ENCODE measurements around the gene NUP43.

The NUP43 gene

DNA sequence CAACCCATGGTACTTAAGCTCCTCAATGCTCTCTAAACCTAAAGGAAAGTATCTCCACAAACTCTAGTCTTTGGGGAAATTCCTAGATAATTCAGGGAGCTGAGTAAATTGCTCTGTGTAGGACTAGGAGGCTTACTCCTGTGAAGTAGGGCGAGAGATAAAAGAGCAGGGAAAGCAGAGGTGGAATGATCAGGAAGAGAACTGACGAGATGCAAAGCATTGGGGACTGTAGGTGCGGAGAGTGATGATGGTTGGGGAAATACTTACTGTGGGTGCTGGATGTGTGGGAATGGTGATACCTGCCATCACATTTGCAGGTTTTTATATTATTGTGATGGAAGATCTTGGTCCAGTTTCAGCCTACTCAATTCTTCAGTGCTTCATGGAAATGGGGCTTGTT is 26.8 kb downstream of the NUP43 start:
- H2AFZ ChIP-seq (ENCODE audit: low read depth) = no peak overlapping the region
- no peak overlapping the region for H3K4me2 ChIP-seq
- no peak overlapping the region for H3K27ac ChIP-seq
- no peak overlapping the region for H3K9ac ChIP-seq
- TF ChIP-seq, protein P1, sequence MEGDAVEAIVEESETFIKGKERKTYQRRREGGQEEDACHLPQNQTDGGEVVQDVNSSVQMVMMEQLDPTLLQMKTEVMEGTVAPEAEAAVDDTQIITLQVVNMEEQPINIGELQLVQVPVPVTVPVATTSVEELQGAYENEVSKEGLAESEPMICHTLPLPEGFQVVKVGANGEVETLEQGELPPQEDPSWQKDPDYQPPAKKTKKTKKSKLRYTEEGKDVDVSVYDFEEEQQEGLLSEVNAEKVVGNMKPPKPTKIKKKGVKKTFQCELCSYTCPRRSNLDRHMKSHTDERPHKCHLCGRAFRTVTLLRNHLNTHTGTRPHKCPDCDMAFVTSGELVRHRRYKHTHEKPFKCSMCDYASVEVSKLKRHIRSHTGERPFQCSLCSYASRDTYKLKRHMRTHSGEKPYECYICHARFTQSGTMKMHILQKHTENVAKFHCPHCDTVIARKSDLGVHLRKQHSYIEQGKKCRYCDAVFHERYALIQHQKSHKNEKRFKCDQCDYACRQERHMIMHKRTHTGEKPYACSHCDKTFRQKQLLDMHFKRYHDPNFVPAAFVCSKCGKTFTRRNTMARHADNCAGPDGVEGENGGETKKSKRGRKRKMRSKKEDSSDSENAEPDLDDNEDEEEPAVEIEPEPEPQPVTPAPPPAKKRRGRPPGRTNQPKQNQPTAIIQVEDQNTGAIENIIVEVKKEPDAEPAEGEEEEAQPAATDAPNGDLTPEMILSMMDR (conservative IDR thresholded peaks at IDR 0.05; ENCODE audit: low read depth, low read length) = no peak
- H3K27me3 ChIP-seq (ENCODE audit: insufficient read depth, low read depth) = no peaks in the 10 kb centered on the region
- H3K36me3 ChIP-seq (ENCODE audit: insufficient read depth) = no peaks in the 10 kb centered on the region
- peaks cover 32% of the 10 kb centered on the region for H3K79me2 ChIP-seq (ENCODE audit: insufficient read depth, low read depth)
- H3K4me1 ChIP-seq (ENCODE audit: low read depth, poor library complexity, severe bottlenecking) = peaks cover 22% of the 10 kb centered on the region
- peaks cover 7% of the 10 kb centered on the region; the same call in 1 of the 2 replicates for H4K20me1 ChIP-seq (ENCODE audit: insufficient read depth)
- H3K4me3 ChIP-seq (IDR thresholded peaks at IDR 0.05; ENCODE audit: insufficient read depth, low read depth, low read length) = no peak overlapping the region

DNA sequence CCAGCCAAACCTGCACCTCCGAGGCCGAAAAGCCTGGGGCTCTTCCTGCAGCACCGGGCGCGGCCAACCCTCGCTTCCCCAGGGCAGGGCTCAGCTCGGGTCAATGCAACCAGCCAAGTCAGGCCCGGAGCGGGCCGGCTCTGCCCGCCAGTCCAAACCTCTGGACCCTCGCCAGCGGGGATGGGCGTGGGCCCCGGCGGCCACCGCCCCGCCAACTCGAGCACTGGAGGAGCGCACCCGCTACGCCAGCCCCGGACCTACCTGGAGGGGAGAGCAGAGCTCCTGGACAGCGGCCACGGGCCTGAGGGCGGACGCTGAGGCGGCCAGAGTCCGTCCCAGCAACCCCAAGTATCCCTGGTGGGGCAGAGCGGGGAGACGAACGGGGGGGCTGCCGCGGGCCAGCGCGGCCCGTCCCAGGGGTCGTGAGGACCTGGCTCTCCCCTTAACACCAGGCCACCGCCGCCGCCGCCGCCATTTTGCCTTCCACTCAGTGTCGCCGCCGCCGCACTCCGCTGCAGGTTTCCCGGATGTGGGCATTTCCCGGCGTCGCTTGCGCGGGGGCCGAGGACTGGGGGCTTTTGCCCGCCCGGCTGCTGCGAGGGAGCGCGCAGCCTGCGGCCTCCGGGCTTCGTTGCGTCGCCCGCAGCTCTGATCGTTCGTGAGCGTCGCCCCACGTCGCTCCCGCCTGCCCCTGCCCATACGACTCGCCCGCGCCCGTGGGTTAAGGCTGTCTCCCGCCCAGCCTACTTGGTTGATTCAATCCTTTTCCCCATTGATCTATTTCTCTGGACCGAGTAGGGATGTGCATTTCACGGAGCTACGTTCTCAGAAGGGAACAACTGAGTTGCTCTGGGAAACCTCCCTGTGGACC is 28.5 kb downstream of the NUP43 start, which contains the start of gene LATS1:
Gene LATS1, minus strand, starts transcription at position 514 of the 871 bp plus-strand sequence. CDS start 15,975 bp downstream, outside the sequence.
- Histone ChIP-seq H3K79me2 (ENCODE audit: insufficient read depth, low read depth) (peaks cover 49% of the 10 kb centered on the region), H3K27me3 (ENCODE audit: insufficient read depth, low read depth) (no peaks in the 10 kb centered on the region), H3K36me3 (ENCODE audit: insufficient read depth) (no peaks in the 10 kb centered on the region), H3K4me3 (IDR thresholded peaks at IDR 0.05; ENCODE audit: insufficient read depth, low read depth, low read length) (no peak within 1 kb of the TSS), H4K20me1 (ENCODE audit: insufficient read depth) (peaks cover 7% of the 10 kb centered on the region; the same call in 1 of the 2 replicates), H3K4me1 (ENCODE audit: low read depth, poor library complexity, severe bottlenecking) (peaks cover 22% of the 10 kb centered on the region), H3K4me2 (peak within 1 kb of the TSS; percentile 92), H2AFZ (ENCODE audit: low read depth) (peak within 1 kb of the TSS; percentile 76), H3K9ac (peak within 1 kb of the TSS; percentile 98), H3K27ac (peak within 1 kb of the TSS; percentile 96)
- TF ChIP-seq, protein P1 (conservative IDR thresholded peaks at IDR 0.05; ENCODE audit: low read depth, low read length) = no peak

DNA sequence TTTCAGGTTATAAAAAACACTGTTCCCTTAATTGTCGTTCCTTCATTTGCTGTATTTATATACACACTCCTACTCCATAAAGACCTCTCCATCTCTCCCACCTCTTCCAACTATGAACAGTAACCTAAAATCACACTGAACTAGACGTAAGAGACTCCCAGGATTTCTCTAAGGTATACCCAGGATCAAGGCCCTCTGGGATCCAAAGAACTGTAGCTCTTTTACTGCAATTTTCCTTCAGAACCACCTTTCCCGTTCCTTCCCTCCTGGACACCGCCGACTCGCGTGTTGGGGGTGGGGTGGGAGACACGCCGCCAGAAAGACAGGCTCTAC is 29.1 kb downstream of the NUP43 start:
- Histone ChIP-seq H2AFZ (ENCODE audit: low read depth) (peak overlapping the region; percentile 76), H3K4me1 (ENCODE audit: low read depth, poor library complexity, severe bottlenecking) (peaks cover 22% of the 10 kb centered on the region), H3K4me3 (IDR thresholded peaks at IDR 0.05; ENCODE audit: insufficient read depth, low read depth, low read length) (no peak overlapping the region), H3K27me3 (ENCODE audit: insufficient read depth, low read depth) (no peaks in the 10 kb centered on the region), H3K4me2 (peak overlapping the region; percentile 92), H3K9ac (peak overlapping the region; percentile 98), H3K27ac (peak overlapping the region; percentile 96), H4K20me1 (ENCODE audit: insufficient read depth) (peaks cover 7% of the 10 kb centered on the region; the same call in 1 of the 2 replicates), H3K79me2 (ENCODE audit: insufficient read depth, low read depth) (peaks cover 55% of the 10 kb centered on the region), H3K36me3 (ENCODE audit: insufficient read depth) (no peaks in the 10 kb centered on the region)
- TF ChIP-seq, protein P1 (conservative IDR thresholded peaks at IDR 0.05; ENCODE audit: low read depth, low read length) = no peak

DNA sequence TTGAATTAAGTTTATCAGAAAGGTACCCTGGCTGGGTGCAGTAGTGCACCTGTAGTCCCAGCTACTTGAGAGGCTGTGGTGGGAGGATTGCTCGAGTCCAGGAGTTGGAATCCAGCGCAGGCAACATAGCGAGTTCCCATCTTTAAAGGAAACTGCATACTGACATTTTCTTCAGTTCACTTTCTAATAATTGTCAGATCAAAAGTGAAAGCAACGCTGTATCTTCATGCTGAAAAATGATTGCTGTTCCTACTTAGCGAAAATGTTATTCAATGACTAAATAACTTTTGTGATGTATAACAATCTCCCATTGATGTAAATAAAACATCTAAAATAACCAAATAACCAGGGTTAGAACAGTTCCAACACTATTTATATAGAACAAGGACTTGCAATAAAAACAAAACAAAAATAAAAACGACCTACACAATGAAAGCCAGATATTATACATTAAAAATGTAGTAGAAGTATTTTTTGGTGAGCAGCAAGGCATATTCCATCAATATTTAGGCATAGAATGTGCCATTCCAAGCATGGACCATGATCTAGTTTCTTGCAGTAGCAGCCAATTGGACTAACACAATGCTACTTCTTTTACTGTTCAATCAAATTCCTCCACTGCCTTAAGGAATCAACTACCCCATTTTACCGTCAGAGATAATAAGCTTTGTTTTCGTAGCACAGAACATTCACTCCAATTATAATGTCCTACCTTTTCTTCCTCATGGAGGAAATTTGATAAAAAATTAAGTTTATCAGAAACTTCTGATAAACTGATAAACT is 30.0 kb downstream of the NUP43 start:
- Histone ChIP-seq H3K36me3 (ENCODE audit: insufficient read depth) (no peaks in the 10 kb centered on the region), H4K20me1 (ENCODE audit: insufficient read depth) (peaks cover 7% of the 10 kb centered on the region; the same call in 1 of the 2 replicates), H3K9ac (peak overlapping the region; percentile 98; the same call in 1 of the 2 replicates), H3K4me1 (ENCODE audit: low read depth, poor library complexity, severe bottlenecking) (peaks cover 22% of the 10 kb centered on the region), H3K4me2 (peak overlapping the region; percentile 92), H3K79me2 (ENCODE audit: insufficient read depth, low read depth) (peaks cover 61% of the 10 kb centered on the region), H3K4me3 (IDR thresholded peaks at IDR 0.05; ENCODE audit: insufficient read depth, low read depth, low read length) (no peak overlapping the region), H2AFZ (ENCODE audit: low read depth) (no peak overlapping the region), H3K27ac (peak overlapping the region; percentile 96; the same call in 1 of the 2 replicates), H3K27me3 (ENCODE audit: insufficient read depth, low read depth) (no peaks in the 10 kb centered on the region)
- TF ChIP-seq, protein P1 (conservative IDR thresholded peaks at IDR 0.05; ENCODE audit: low read depth, low read length) = no peak
